Measurements from ENCODE around the gene MOGAT2.

The MOGAT2 gene

DNA sequence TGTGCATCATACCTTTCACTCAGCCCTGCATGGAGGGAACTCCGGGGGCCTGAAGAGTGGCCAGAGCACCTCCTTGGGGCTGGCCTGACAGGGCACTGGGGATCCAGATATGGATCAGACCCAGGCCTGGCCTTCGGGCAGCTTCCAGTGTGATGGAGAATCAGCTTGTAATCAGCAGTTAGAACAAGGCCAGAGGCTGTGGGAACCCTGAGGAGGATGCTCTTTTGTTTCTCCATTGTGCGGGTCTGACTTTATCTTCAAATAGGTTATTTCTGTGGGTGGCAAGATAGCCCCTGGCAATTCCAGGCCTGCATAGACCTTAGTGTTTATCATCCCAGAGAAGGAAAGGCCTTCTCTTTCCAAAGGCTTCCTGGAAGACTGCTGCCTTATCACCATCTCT lies 63.2 kb downstream of the MOGAT2 start:
- no peak for DNase-seq (ENCODE audit: low spot score)

- DNase-seq (ENCODE audit: low spot score), result no peak
These were observed 63.7 kb downstream of the MOGAT2 start for GRCh38 chr11:75781296-75781695.

DNA sequence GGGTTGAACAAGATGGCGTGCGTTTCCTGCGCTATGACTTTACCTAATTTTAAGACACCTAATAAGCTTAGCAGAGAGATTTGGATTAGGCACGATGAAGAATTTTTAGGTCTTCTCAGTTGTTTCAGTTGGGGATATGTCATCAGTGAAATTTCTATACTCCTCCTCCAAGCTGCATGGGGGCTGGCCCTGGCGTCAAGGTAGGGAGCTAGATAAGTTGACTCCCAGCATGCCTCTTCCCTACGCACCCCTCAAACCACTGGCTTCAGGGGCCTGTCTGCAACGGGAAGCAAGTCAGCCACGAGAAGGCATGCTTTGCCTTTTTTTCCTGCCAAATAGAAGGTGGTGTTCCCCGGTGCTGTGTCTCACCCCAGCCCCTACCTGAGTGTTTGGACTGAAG lies 64.2 kb downstream of the MOGAT2 start:
- DNase-seq (ENCODE audit: low spot score), result no peak

Data from cerebellar cortex (tissue), 1 donor.